ENCODE data around the gene NUDT14. TPM values are rescaled to one million over a fixed set of nuclear protein-coding genes. Genes with fewer than 3 reads are reported as not detected.

Gene NUDT14
- total RNA-seq, 2 donors from 2014 or later = 43.4 to 59.5 TPM

GRCh38 chr14:105187935-105188524, 6.9 kb upstream of the NUDT14 start:
- Histone ChIP-seq H3K9me3 (ENCODE audit: control insufficient read depth, low read length) (peaks cover 4% of the 10 kb centered on the region), H3K36me3 (ENCODE audit: control insufficient read depth, insufficient read depth, low read length) (no peaks in the 10 kb centered on the region), H3K9ac (ENCODE audit: extremely low read depth, low read length, poor library complexity, severe bottlenecking) (no peak overlapping the region), H3K27me3 (ENCODE audit: control insufficient read depth, insufficient read depth, low read length, poor library complexity, severe bottlenecking) (no peaks in the 10 kb centered on the region), H3K4me1 (ENCODE audit: control insufficient read depth, insufficient read depth, low read length) (peaks cover under 1% of the 10 kb centered on the region), H3K4me3 (ENCODE audit: low read length) (no peak overlapping the region), H3K27ac (ENCODE audit: low read depth, low read length) (no peak overlapping the region)
- Mint-ChIP-seq H3K36me3 (ENCODE audit: low read depth) (no peaks in the 10 kb centered on the region), H3K4me1 (no peaks in the 10 kb centered on the region), H3K27me3 (ENCODE audit: insufficient read depth) (peaks cover 36% of the 10 kb centered on the region), H3K4me3 (no peak overlapping the region), H3K9me3 (peaks cover 10% of the 10 kb centered on the region), H3K27ac (no peak overlapping the region)
- no peak for DNase-seq
- peak; percentile 49 for TF ChIP-seq CTCF (conservative IDR thresholded peaks at IDR 0.05)
- WGBS, 2 experiments (ENCODE audit: insufficient coverage in 1 of 2, insufficient read length in 1 of 2) = 73 to 82% methylated on average over 8 to 14 of the region's 14 CpGs

GRCh38 chr14:105187116-105187515, 6.0 kb upstream of the NUDT14 start:
- no peaks in the 10 kb centered on the region for H3K4me1 Mint-ChIP-seq
- H3K9me3 Mint-ChIP-seq = peaks cover 10% of the 10 kb centered on the region
- H3K36me3 ChIP-seq (ENCODE audit: control insufficient read depth, insufficient read depth, low read length) = no peaks in the 10 kb centered on the region
- no peak overlapping the region for H3K4me3 Mint-ChIP-seq
- no peaks in the 10 kb centered on the region for H3K36me3 Mint-ChIP-seq (ENCODE audit: low read depth)
- TF ChIP-seq CTCF (conservative IDR thresholded peaks at IDR 0.05) = no peak
- H3K27me3 ChIP-seq (ENCODE audit: control insufficient read depth, insufficient read depth, low read length, poor library complexity, severe bottlenecking) = peaks cover 8% of the 10 kb centered on the region
- no peak for DNase-seq
- no peaks in the 10 kb centered on the region for H3K4me1 ChIP-seq (ENCODE audit: control insufficient read depth, insufficient read depth, low read length)
- H3K9ac ChIP-seq (ENCODE audit: extremely low read depth, low read length, poor library complexity, severe bottlenecking) = no peak overlapping the region
- H3K4me3 ChIP-seq (ENCODE audit: low read length) = no peak overlapping the region
- 90 to 93% methylated on average over 2 to 4 of the region's 4 CpGs for WGBS, 2 experiments (ENCODE audit: insufficient coverage in 1 of 2, insufficient read length in 1 of 2)
- peaks cover 4% of the 10 kb centered on the region for H3K9me3 ChIP-seq (ENCODE audit: control insufficient read depth, low read length)
- H3K27ac Mint-ChIP-seq = no peak overlapping the region
- H3K27me3 Mint-ChIP-seq (ENCODE audit: insufficient read depth) = peaks cover 43% of the 10 kb centered on the region
- H3K27ac ChIP-seq (ENCODE audit: low read depth, low read length) = no peak overlapping the region

- no peaks in the 10 kb centered on the region for H3K4me1 Mint-ChIP-seq
- Histone ChIP-seq H3K27me3 (ENCODE audit: control insufficient read depth, insufficient read depth, low read length, poor library complexity, severe bottlenecking) (peaks cover 12% of the 10 kb centered on the region), H3K4me3 (ENCODE audit: low read length) (no peak overlapping the region), H3K4me1 (ENCODE audit: control insufficient read depth, insufficient read depth, low read length) (no peaks in the 10 kb centered on the region), H3K36me3 (ENCODE audit: control insufficient read depth, insufficient read depth, low read length) (no peaks in the 10 kb centered on the region), H3K27ac (ENCODE audit: low read depth, low read length) (no peak overlapping the region), H3K9me3 (ENCODE audit: control insufficient read depth, low read length) (peaks cover 4% of the 10 kb centered on the region), H3K9ac (ENCODE audit: extremely low read depth, low read length, poor library complexity, severe bottlenecking) (no peak overlapping the region)
- peaks cover 42% of the 10 kb centered on the region for H3K27me3 Mint-ChIP-seq (ENCODE audit: insufficient read depth)
- no peaks in the 10 kb centered on the region for H3K36me3 Mint-ChIP-seq (ENCODE audit: low read depth)
- 72% methylated on average over 4 of the region's 4 CpGs; no CpG with 5 or more reads in 1 of the 2 experiments for WGBS, 2 experiments (ENCODE audit: insufficient coverage in 1 of 2, insufficient read length in 1 of 2)
- no peak overlapping the region for H3K4me3 Mint-ChIP-seq
- DNase-seq = no peak
- TF ChIP-seq CTCF (conservative IDR thresholded peaks at IDR 0.05) = no peak
- H3K27ac Mint-ChIP-seq = no peak overlapping the region
- H3K9me3 Mint-ChIP-seq = peaks cover 10% of the 10 kb centered on the region
Measured at GRCh38 chr14:105185973-105186372, 4.9 kb upstream of the NUDT14 start.
